HG03039 (cell line): ENCODE measurements around the gene PANK2.

Experiments
- ATAC-seq: cut with Tn5 transposase; IDR thresholded peaks from one replicate; pipeline ENCODE4 v1.9.1; 2021; ENCODE audit warnings: mild to moderate bottlenecking, moderate library complexity; ENCODE audit not compliant: unreplicated experiment

PANK2 gene

GRCh38 chr20:3976511-3976910 lies 87.3 kb downstream of the PANK2 start:
- ATAC-seq, result no peak
